Astrocyte of the spinal cord (primary cell): ENCODE results near the gene ARHGAP18.

Experiments
- DNase-seq: peaks from one replicate; pipeline ENCODE4 v3.0.0; 2011; ENCODE audit warnings: low read depth, low spot score
- H3K4me3 ChIP-seq: 2 replicates; pipeline ENCODE4 v1.5.1; 2011; ENCODE audit warnings: low read depth, mild to moderate bottlenecking, low read length, moderate library complexity
- CTCF ChIP-seq: IDR thresholded peaks from 2 replicates; pipeline ENCODE4 v1.5.1; 2012; ENCODE audit warnings: low read depth, mild to moderate bottlenecking, low read length, inconsistent platforms
- in situ Hi-C: cut with HindIII; loops from 2 replicates; pipeline ENCODE4 v1.10.0; 2017; ENCODE audit warnings: low sequenced_read_pairs

ARHGAP18 gene

GRCh38 chr6:129568015-129568414 is 142.0 kb downstream of the ARHGAP18 start:
- no peak for DNase-seq
- in situ Hi-C loops = no loop called here
- TF ChIP-seq CTCF = no peak

DNA sequence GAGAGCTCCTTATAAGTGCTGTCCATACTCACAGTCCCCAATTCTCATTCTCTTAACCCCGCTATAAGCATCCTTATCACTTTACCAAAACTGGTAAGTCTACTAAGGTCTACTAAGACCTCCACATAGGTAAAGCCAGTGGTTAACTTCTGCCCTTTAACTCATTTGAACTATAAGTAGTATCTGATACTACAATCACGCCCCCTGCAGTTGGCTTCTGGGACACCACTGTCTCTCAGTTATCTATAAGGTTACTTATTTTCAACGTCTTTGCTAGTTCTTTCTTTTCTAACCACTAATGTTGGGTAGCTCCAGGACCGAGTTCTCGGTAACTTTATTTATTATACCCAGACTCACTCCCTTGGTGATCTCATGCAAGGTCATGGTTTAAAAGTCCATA is 142.6 kb downstream of the ARHGAP18 start:
- in situ Hi-C loops = no loop called here
- TF ChIP-seq CTCF = peak; percentile 49
- H3K4me3 ChIP-seq = no peak overlapping the region
- DNase-seq = peak; percentile 28

More at GRCh38 chr6:129568015-129568414, 142.0 kb downstream of the ARHGAP18 start:
- no peak overlapping the region for H3K4me3 ChIP-seq

GRCh38 chr6:129565811-129566210 is 144.2 kb downstream of the ARHGAP18 start:
- in situ Hi-C loops = no loop called here
- H3K4me3 ChIP-seq = no peak overlapping the region
- DNase-seq = no peak
- no peak for TF ChIP-seq CTCF

GRCh38 chr6:129565366-129565765 is 144.6 kb downstream of the ARHGAP18 start:
- in situ Hi-C loops = no loop called here
- TF ChIP-seq CTCF = no peak
- no peak overlapping the region for H3K4me3 ChIP-seq
- DNase-seq = no peak

- TF ChIP-seq CTCF = no peak
- no peak overlapping the region for H3K4me3 ChIP-seq
- DNase-seq = no peak
- in situ Hi-C loops = no loop called here
Measured at GRCh38 chr6:129558248-129558647, 151.7 kb downstream of the ARHGAP18 start.

DNA sequence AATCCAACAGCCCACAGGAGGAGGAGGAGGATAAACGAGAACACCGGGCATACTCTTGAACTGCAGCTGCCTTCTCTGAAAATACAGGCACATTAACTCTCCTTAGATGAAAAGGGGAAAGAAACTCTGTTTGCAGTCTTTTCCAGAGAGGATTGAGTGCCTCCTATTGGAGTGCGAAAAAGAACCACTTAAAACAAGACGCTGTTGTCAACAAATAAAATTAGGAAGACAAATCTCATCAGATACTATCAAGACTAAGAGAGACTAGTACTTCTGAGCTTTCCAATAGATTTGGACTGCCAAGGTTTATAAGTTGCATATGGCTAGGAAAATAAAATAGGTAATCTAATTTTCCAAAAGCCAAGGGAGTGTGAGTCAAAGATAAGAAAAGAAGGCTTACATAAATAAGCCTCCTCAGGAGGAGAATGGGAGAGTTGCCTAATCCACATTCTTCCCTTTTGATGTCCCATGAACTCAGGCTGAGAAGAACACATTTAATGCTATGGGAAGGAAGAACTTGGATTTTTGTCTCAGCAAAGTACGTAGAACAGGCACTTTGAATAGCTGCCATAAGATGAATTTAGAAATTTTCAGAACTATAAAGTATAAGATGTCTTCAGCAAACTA is 154.7 kb downstream of the ARHGAP18 start:
- no peak overlapping the region for H3K4me3 ChIP-seq
- TF ChIP-seq CTCF = no peak
- peak; percentile 67 for DNase-seq
- in situ Hi-C loops = no loop called here
